H54 (cell line): ENCODE data around the gene PRCC.

ENCODE experiments used
- DNase-seq: peaks from one replicate; pipeline ENCODE4 v3.0.0; 2011; ENCODE audit warnings: low spot score, mixed read lengths; ENCODE audit not compliant: insufficient read length
- FAIRE-seq: peaks from 3 replicates; lab custom pipeline; 2011; peaks lifted over from hg19 to GRCh38; lab: Jason Lieb, UNC
- POLR2A ChIP-seq: IDR thresholded peaks from 2 replicates; pipeline ENCODE4 v1.6.1; 2011; ENCODE audit warnings: low read depth, mild to moderate bottlenecking, low read length

PRCC gene

DNA sequence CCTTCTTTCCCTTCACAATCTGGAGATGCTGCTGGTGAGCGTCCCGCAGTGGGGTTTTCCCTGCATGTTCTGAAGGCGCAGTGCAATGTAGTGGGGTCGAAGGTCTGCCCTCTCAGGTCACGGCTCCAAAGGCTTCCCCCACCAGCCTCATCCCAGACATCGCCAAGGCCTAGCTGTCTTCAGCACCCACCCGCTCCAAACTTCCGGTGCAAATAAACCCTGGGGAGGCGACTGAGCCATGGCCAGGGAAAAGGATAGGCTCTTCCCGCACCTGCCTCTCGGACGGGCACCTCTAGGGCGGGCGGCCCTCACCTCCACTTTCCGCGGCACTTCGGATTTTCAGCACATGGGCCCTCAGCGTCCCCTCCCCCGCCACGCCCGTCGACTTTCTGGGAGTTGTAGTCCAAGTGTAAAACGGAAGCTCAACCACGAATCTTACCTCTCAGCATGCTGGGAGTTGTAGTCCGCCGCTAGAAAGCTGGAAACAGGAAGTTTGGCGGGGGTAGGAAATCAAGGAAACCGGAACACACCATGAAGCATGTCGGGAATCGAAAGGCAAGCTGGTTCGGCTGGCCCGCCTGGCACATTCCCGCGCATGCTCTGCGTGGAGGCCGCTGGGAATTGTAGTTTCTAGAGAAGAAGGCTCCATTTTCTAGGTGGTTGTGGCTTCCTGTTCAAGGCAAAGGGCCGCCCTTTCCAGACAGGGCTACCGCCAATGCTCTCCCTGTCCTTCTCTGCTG, 26.4 kb upstream of the PRCC start, which contains the start of gene MRPL24:
TSS of gene MRPL24 (minus strand) at position 348 of the 740 bp plus-strand sequence. CDS start 2,384 bp downstream, outside the sequence.
- peak; percentile 83 for DNase-seq
- peak; percentile 34; the same call in 1 of the 2 replicates for TF ChIP-seq POLR2A
- FAIRE-seq: peak; percentile 55

GRCh38 chr1:156741481-156741983, 25.8 kb upstream of the PRCC start:
- FAIRE-seq: no peak
- no peak for TF ChIP-seq POLR2A
- no peak for DNase-seq

DNA sequence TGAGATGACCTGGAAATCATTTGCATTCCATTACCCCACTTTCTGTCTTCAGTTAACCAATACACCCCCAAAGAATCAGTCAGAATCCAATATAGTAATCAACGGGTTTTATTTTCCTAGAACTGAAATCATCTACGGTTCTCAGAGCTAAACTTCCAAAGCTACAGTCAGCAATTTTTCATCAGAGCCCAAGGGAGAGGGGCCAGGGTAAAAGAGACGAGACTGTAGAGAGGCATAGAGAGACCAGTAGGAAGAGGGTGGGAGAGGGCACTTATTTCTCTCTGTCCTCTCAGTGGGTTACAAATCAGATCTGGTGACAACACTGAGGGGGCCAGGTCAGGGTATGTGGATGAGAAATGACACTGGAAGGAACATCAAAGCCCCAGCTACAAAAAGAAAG, 25.3 kb upstream of the PRCC start:
- no peak for TF ChIP-seq POLR2A
- no peak for DNase-seq
- FAIRE-seq: no peak

DNA sequence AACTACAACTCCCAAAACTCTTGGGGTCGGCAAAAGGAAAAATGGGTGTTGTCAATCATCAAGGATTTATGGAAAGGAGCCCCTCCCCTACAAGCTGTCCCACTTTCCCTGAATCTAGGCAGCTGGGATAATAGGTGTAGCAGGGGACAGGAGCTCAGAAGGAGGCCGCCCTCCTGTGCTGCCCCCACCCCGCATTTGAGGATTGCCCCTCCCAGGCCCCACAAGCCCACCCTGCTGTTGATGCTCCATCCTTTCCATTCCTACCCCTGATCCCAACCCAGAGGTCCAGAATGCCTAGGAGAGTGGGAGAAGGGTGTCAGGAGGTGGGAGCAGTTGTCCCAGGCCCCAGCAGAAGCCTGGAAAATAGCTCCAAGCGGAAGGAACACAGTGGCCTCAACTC, 24.5 kb upstream of the PRCC start:
- TF ChIP-seq POLR2A: no peak
- no peak for DNase-seq
- FAIRE-seq: no peak

DNA sequence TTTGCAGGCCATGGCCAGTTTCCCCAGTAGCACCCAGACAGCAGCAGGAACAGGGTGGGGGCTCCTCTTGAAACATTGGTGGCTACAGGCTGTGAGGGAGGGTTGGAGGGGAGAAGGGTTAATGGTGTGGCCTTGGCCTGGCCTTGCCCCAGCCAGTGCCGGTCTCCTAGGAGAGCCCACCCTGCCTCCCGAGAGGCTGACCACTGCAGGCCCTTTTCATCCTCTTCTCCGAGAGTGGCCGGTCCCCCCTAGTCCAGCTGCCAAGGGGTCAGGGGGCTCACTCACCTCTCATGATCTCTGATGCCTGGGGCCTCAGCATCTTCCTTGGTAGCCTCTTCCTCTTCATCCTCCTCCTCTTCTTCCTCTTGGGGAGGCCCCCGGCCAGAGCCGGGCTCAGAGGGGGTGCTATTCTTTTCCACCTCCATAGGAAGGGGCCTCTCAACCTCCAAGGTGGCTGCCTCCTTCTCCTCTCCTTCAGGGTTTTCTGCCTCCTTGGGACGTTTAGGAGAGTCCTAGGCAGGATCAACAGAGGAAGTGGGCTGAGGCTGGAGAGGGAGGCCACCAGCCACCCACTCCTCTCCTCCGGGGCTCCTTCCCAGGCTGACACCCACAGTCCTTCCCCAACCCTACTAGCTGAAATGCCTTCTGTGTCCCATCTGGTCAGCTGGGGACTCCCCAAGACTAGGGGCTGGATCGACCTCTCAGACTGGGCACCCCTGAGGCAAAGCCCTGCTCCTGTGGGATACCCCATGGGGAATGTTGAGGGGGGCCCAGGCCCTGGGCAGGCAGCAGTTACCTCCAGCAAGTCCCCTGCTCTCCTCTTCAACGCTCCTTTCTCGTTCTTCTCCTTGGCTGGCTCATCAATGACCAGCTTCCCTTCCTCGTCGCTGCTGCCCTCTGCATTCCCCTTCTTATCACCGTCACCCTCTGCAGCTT, 23.7 kb upstream of the PRCC start:
- FAIRE-seq (no peak), DNase-seq (no peak)
- no peak for TF ChIP-seq POLR2A

- TF ChIP-seq POLR2A: no peak
- FAIRE-seq: no peak
- no peak for DNase-seq
These were observed 23.0 kb upstream of the PRCC start for GRCh38 chr1:156744344-156744743.

DNA sequence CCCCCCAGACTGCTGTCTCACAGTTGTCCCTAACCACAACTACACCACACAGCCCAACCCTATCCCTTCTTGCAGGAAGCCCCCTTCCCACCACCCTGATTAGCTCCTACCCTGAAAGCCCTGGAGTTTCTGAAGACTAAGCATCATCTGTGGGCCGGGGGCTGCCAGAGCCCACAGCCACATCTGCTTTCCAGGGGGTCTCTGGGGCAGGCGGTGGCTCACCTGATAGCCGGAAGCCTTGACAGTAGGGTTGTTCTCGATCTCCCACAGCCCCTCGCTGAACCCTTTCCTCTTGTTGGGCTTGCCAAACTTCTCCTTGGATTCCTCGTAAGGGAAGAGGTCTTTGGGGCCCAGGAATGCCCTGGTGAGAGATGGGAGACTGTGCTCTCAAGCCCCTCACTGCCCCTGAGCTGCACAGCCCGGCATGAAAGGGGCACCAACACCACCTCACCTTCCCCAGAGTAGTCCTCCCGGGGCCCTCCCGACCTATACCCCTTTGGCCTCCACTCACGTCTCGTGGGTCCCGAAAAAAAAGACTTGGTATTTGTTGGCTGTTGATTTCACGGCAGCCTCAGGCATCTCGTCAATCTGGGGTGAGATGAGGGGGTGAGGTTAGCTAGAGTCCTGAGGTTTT, 22.4 kb upstream of the PRCC start:
- DNase-seq (no peak), FAIRE-seq (no peak)
- no peak for TF ChIP-seq POLR2A

GRCh38 chr1:156745881-156746280, 21.5 kb upstream of the PRCC start:
- DNase-seq: no peak
- no peak for FAIRE-seq
- TF ChIP-seq POLR2A: no peak

DNA sequence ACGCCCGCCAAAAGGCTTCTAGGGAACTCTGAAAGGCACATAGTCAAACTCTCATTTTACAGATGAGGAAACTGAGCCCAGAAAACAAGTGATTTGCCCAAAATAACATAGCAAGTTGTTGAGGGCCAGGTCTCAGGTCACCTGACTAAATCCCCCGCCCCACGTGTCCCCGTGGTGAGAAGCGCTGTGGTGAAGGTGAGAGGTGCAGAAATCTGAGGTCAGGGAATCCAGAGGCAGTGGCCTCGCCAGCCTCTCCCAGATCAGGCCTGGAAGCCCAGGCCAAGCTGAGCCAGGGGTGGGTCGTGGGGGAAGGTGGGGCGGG, 21.0 kb upstream of the PRCC start:
- no peak for TF ChIP-seq POLR2A
- FAIRE-seq (no peak), DNase-seq (no peak)

DNA sequence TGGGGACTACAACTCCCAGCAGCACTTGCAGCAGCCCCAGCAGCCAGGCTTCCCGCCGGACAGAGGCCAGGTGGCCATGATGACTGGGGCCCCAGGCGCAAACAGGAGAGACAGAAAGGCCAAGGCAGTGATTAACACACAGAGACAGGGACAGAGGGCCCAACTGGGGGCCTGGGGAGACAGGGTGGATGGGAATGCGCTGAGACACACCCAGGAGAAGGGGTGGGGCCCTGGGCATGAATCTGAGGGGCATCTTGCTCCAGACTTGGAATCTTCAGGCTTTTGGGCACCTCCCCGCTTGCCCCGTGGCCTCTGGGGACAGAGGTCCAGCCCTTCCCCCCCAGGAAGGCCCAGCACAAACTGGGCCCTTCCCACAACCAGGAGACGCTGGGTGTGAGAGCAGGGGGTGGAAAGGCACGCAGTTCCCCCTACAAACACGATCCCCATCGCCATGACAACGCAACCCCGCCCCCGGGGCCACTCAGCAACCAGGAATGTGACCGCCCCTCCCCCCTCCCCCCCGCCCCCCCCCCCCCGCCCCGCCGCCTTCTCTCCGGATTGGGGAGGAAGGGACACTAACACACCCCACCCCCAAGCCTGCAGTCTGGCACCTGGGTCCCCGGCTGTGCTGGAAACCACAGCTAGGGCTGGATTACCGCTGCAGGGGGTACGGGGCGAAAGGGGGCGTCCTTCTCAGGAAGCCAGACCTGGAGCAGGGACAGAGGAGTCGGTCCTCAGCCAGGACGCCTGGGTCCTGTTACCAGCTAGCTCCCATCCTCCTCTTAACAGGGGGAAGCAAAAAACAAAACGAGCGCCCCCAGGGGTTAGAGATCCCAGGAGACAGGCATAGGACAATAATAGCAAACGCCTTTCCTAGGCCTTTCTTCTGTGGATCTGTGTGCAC, 20.4 kb upstream of the PRCC start:
- FAIRE-seq (no peak), DNase-seq (peak; percentile 83)
- TF ChIP-seq POLR2A: peak; percentile 34

DNA sequence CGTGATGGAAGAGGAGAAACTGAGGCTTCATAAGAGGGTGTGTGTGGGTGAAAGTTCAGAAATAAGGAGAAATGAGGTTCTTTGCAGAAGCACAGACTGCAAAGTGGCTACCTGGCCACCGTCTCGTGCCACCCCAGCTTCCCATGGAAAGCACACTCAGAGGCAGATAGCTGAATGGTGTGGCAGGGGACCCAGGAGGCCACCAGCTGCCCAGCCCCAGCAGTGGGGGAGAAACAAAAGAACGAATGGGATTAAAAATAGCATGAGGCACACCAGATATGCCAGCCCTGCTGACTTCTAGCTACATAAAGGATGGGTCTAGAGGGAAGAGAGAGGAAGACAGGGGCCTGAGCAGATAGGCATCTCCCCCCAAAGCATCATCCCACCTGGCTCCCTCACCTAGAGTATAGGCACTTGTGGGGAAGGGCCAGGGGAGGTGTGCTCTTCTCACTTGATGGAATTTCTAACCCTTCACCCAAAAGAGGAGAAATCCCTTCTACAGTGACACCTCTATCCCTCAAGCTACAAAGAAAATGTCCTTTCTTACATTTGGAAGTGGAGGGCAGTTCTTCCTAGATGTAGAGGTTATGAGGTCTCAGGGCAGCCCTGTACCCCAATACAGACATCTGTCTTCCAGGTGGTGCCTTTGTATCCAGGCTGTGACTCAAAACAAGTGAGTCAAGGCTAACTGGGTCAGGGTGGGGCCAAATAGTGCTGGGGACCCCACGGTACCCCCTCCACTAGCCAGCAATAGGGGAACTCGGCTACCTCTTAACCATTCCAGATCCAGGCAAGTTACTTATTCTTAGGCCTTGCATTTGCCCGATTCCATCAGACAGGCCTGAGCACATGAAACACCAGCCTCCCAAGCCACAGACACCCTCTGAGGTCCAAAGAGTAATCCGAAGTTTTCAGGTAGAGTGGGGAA, 19.3 kb upstream of the PRCC start:
- no peak for TF ChIP-seq POLR2A
- no peak for DNase-seq

More for the DNA sequence above, 19.3 kb upstream of the PRCC start:
- FAIRE-seq: no peak
